ENCODE results near the gene P2RX4.
A peak's percentile ranks its signal among the peaks of the same experiment; 100 is the strongest.
"Not testable (repeated sequence)": the region's sequence is repeated elsewhere in the genome, so short reads cannot be mapped to it uniquely, and the experiment has no call there.

The P2RX4 gene

GRCh38 chr12:121209624-121210572 is at the start of gene P2RX4:
Gene P2RX4 (plus strand): TSS chr12:121210129. CDS start chr12:121210165, 36 bp downstream.
- DNase-seq (ENCODE audit: low read depth) = peak; percentile 70
- no peak for TF ChIP-seq CTCF (conservative IDR thresholded peaks at IDR 0.05; ENCODE audit: low read length)
- peak within 1 kb of the TSS; percentile 68 for H3K4me3 ChIP-seq (ENCODE audit: low read length)

- no peak overlapping the region for H3K4me3 ChIP-seq (ENCODE audit: low read length)
- no peak for TF ChIP-seq CTCF (conservative IDR thresholded peaks at IDR 0.05; ENCODE audit: low read length)
- no peak for DNase-seq (ENCODE audit: low read depth)
These were observed 47.5 kb upstream of the P2RX4 start for GRCh38 chr12:121162384-121162783.

GRCh38 chr12:121162985-121163384 is 46.9 kb upstream of the P2RX4 start:
- no peak for DNase-seq (ENCODE audit: low read depth)
- no peak for TF ChIP-seq CTCF (conservative IDR thresholded peaks at IDR 0.05; ENCODE audit: low read length)
- no peak overlapping the region for H3K4me3 ChIP-seq (ENCODE audit: low read length)

- H3K4me3 ChIP-seq (ENCODE audit: low read length); DNase-seq (ENCODE audit: low read depth): not testable (repeated sequence)
These were observed 45.1 kb upstream of the P2RX4 start for GRCh38 chr12:121164839-121165238.

GRCh38 chr12:121165316-121165715 is 44.6 kb upstream of the P2RX4 start:
- DNase-seq (ENCODE audit: low read depth) = no peak
- H3K4me3 ChIP-seq (ENCODE audit: low read length) = no peak overlapping the region
- no peak for TF ChIP-seq CTCF (conservative IDR thresholded peaks at IDR 0.05; ENCODE audit: low read length)

GRCh38 chr12:121166356-121166755 is 43.6 kb upstream of the P2RX4 start:
- TF ChIP-seq CTCF (conservative IDR thresholded peaks at IDR 0.05; ENCODE audit: low read length) = no peak
- H3K4me3 ChIP-seq (ENCODE audit: low read length) = no peak overlapping the region
- DNase-seq (ENCODE audit: low read depth) = no peak

- peak; percentile 59 for DNase-seq (ENCODE audit: low read depth)
- no peak overlapping the region for H3K4me3 ChIP-seq (ENCODE audit: low read length)
- TF ChIP-seq CTCF (conservative IDR thresholded peaks at IDR 0.05; ENCODE audit: low read length) = no peak
These were observed 42.6 kb upstream of the P2RX4 start for GRCh38 chr12:121167232-121167820.

All from AG10803 (cell line).